Erythroblast (primary cell): ENCODE data around the gene ADAM10.

Experiments
- GATA1 ChIP-seq: IDR thresholded peaks from 2 replicates; pipeline ENCODE4 v1.6.1; 2011; ENCODE audit warnings: low read depth, mild to moderate bottlenecking, control low read depth, low read length, moderate library complexity
- POLR2A ChIP-seq: IDR thresholded peaks from 2 replicates; pipeline ENCODE4 v1.6.1; 2011; ENCODE audit warnings: mild to moderate bottlenecking, low read length

DNA sequence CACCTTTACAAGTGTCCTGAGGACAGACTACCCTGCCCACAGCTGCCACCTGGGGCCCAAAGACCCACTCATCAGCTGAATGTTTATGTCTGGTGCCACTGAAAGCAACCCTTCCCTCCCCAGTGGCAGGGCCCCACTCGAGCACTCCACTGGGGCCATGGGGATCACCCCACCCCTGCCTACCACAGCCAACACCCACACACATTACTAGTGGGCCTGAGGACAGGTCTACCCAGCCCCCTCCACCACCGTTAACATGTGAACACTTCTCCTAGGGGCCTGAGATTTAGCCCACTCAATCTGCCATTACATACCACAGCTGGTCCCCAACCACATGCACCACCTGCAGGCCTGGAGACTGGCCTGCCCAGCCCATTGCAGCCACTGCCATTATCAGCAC, 52.3 kb downstream of the ADAM10 start:
- TF ChIP-seq POLR2A (no peak), GATA1 (no peak)
